A549 treated with GW870086 at 1 μM for 4 hours (cell line): ENCODE measurements around the gene SLC47A2. TPM values are rescaled to one million over a fixed set of nuclear protein-coding genes. Genes with fewer than 3 reads are reported as not detected.

Experiments used
- total RNA-seq: library from RNA; stranded (reverse); fragments of 200-300 nt; extraction: Qiagen RNA extraction; gene quantifications from 5 replicates; pipeline ENCODE4 v1.2.3, GENCODE V29; 2022; ENCODE audit warnings: low read depth

SLC47A2 gene
- total RNA-seq: 0.03 to 0.10 TPM (median 0.08 TPM) in 4 of 5 replicates, not detected in the other

DNA sequence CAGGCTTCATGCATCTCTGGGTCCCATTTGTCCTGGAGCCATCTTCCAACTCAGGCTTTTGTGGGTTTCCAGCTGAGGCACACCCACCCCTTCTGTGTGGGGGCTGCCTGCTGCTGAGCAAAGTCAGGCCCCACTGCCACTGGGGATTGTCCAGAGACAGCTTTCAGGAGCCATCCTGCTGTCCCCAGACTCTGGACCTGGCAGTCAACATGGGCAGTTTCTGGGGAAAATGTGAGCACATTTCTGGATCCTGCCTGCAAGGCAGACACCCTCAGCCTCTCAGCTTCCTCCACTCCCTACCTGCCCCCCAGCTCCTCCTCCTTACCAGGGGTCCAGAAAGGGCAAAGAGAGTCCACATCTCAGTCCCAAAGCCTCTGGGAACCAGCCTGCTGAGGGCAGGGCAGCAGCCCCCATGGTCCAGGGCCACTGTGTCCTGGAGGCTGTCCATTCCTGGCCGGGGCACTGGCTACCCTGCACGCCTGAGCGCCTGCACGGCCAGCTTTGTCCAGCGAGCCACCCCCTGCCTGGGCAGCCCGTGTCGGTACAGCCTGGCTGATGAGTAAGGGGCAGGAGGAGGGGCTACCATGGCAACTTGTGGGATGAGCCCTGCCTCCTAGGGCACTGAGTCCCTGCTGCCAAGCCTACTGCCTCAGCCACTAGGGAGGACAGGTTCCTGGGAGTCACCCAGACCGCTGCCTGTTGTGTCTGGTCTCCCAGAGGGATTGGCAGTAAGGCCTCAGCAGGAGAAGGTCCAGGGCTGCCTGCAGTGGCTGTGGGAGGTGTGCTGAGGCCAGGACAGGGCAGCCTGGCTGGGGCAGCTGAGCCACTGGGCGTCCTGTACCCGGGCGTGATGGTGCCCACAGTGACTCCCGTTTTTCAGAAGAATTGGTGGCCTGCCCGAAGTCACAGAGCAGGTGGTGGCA, at the start of gene SLC47A2:
SLC47A2 (minus strand) TSS at position 477 of the 923 bp plus-strand sequence; CDS start at position 448, 29 bp downstream.

GRCh38 chr17:19747829-19748806, 31.7 kb upstream of the SLC47A2 start, which contains the start of gene ALDH3A1:
ALDH3A1 (minus strand) TSS chr17:19748298; CDS start chr17:19745129, 3,169 bp downstream.

DNA sequence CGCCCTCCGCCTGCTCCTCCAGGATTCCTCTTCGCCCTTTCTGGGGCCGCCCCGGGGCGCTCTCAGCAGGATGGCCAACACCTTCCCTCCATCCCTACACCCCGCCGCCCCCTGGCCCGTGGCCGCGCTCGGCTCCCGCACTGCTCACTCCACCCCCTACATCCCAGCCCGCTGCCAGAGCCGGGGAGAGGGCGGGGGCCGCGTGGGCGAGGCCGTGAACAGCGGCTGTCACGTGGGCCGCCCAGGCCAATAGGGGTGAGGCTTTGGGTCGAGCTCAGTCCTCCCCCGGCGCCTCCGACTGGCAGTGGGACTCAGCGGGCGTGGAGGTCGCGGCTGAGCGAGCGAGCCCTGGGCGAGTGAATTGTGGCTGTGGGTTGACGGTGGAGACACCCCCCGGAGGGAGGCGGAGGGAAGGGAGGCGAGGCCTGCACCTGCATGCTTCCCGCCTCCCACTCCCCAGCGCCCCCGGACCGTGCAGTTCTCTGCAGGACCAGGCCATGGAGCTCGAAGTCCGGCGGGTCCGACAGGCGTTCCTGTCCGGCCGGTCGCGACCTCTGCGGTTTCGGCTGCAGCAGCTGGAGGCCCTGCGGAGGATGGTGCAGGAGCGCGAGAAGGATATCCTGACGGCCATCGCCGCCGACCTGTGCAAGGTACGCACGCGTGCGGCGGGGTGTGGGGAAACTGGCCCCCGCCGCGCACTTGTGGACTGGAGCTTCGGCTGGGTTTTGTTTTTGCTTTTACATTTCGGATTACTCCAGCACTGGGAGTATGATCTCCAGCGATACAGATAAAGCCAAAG, 67.7 kb downstream of the SLC47A2 start, which contains the start of gene ALDH3A2:
ALDH3A2 (plus strand) TSS at position 277 of the 799 bp plus-strand sequence; CDS start at position 498, 221 bp downstream.

Other genes starting within 250 kb of the SLC47A2 start
- gene SLC47A1, start 182.7 kb downstream of the SLC47A2 start, total RNA-seq: 22.1 to 24.9 TPM (median 23.5 TPM) in 5 replicates
- gene ALDH3A2, start 67.8 kb downstream of the SLC47A2 start, total RNA-seq: 167 to 211 TPM (median 192 TPM) in 5 replicates
- gene ALDH3A1, start 31.7 kb upstream of the SLC47A2 start, total RNA-seq: 819 to 1,197 TPM (median 850 TPM) in 5 replicates
- gene ULK2, start 151.4 kb upstream of the SLC47A2 start, total RNA-seq: 9.9 to 16.1 TPM (median 13.5 TPM) in 5 replicates